ENCODE data around the gene RBAK.
"Not testable (repeated sequence)": the region's sequence is repeated elsewhere in the genome, so short reads cannot be mapped to it uniquely, and the experiment has no call there.

DNA sequence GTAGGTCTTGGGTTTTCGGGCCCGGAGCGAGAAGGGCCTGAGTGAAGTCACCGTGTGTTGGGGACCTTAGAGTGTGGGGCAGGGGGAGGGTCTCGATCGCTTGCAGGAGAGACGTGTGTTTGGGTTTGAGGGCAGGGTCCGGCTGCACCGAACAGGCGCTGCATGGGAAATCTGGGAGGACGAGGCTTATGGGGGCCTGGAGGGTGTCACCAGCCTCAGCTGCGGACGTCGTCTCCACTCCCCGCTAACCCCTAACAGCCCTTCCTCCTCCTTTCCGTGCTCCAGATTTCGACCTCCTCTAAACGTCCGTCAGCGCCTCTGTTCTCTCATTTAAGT lies 705 bp downstream of the RBAK start:
- TF ChIP-seq EZH2 (IDR thresholded peaks at IDR 0.05): not testable (repeated sequence)
- TF ChIP-seq, protein P1, sequence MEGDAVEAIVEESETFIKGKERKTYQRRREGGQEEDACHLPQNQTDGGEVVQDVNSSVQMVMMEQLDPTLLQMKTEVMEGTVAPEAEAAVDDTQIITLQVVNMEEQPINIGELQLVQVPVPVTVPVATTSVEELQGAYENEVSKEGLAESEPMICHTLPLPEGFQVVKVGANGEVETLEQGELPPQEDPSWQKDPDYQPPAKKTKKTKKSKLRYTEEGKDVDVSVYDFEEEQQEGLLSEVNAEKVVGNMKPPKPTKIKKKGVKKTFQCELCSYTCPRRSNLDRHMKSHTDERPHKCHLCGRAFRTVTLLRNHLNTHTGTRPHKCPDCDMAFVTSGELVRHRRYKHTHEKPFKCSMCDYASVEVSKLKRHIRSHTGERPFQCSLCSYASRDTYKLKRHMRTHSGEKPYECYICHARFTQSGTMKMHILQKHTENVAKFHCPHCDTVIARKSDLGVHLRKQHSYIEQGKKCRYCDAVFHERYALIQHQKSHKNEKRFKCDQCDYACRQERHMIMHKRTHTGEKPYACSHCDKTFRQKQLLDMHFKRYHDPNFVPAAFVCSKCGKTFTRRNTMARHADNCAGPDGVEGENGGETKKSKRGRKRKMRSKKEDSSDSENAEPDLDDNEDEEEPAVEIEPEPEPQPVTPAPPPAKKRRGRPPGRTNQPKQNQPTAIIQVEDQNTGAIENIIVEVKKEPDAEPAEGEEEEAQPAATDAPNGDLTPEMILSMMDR (IDR thresholded peaks at IDR 0.05): not testable (repeated sequence)

Measured in neural progenitor cell (in vitro differentiated cells).